Brain pericyte (primary cell): ENCODE measurements around the gene SKA1.
"Not testable (repeated sequence)": the region's sequence is repeated elsewhere in the genome, so short reads cannot be mapped to it uniquely, and the experiment has no call there.

Experiments used
- DNase-seq: peaks from one replicate; pipeline ENCODE4 v3.0.0-alpha.2; 2012; ENCODE audit warnings: low read depth, low spot score

The SKA1 gene

DNA sequence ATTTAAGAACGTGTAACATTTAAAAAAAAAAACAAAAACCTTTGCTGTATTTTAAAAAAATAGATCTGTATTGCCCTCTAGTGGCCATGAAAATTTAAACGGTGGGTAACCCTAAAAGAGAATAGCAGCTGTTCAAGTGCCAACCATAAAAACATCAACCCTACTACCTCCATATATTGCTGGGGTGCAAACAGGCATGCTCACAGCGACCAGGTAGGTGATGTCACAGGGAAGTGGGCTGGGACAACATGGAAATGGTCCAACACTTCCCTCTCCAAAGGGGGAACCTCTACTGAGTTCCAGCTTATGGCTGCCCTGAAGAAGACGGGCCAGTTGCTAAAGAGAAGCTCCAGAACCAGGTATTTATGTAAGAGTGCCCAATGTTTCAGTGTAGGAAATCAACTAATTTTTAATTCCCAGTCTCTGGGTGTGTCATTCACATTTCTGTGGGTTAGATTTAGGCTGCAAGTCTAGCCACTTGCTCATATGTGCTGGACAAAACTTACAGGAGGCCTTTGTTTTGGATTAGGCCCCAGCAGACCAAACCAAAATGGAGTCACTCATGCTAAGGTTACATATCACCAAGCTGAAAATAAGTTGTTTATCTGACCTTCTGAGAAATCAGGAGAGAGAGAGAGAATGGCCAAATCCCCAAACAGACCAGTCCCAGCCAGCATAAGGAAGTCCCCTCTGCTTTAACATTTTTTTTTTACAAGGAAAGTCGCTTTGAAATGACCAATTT, 54.5 kb downstream of the SKA1 start:
- no peak for DNase-seq

DNA sequence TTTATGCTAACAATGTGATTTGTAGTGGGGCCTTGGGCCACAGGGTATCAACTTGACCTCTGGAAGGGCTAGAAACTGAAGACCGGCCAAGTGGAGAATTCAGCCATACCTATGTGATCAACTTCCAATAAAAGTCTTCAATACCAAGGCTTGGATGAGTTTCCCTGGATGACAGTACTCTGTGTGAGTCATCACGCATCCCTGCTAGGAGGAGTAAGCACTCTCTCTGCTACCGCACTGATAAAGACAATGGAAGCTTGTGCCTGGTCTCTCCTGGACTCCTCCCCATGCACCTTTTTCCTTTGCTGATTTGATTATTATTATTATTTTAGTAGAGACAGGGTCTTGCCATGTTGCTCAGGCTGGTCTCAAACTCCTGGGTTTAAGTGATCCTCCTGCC, 58.1 kb downstream of the SKA1 start:
- DNase-seq, result no peak

- DNase-seq, result not testable (repeated sequence)
These were observed 61.9 kb downstream of the SKA1 start for GRCh38 chr18:50436742-50437141.

DNA sequence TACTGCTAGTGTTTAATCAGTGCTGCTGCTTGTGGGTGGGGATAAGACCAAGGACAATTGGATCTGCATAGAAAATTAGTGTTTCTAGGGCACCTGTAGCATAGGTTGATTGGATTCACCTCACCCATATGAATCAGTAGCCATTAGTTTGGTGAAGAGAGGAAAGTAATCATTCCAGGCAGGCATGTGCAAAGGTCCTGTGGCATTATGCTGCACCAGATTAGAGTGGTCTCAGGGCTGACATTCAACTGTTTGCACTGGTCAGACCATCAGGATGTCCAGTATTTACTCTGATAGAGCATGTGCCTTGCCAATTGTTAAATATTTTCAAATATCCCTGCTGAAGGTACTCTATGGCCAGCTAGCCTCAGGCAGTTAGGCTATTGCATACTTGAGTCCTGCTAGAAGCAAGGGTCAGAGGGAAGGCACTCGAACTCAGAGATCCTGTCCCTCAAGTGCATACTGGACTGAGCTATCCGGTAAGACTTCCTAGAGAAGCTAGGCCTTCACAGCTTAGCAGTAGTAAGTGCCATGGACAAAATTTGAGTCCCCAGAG, 64.7 kb downstream of the SKA1 start:
- DNase-seq, result no peak

DNA sequence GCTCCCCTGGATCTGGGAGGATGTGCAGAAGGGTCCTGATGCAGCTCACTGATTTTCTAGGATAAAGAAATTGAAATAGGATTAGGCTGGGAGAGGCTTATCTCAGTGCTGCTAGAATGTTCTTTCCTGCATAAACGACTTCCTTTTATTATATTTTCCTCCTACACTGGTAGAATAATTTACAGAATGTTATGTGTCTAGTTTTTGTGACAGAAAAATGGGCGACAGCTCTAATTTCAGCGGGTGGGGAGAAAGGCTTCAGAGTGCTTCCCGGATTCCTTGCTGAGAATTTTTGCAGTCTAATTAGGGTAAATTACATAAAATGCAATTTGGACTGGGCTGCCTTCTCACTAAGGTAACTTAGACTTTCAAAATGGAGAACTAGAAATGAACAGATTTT, 66.2 kb downstream of the SKA1 start:
- DNase-seq, result no peak

DNA sequence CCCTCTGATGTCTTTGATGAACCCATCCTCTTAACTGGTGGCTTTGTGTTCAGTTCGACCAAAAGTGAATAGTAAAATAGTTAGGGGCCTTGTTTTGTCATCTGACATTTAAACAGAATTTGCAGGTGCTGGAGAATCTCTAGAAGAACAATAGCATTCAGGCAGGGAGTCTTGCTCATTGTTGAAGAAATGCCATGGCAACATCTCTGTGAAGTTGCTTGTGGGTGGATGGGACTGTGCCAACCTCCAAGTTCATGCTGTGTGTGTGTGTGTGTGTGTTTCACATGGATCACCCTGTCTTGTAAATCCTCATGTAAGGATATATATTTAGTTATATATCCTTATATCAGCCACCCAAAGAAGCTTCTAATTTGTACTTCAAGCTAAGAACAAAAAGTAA, 66.7 kb downstream of the SKA1 start:
- no peak for DNase-seq
